ENCODE measurements around the gene VEGFD. TPM values are rescaled to one million over a fixed set of nuclear protein-coding genes. Genes with fewer than 3 reads are reported as not detected.

The VEGFD gene
- total and polyA plus RNA-seq, 11 donors, result 0.51 to 20.3 (median 3.6) TPM

- H3K27ac ChIP-seq, result no peak overlapping the region
- peak in 1 of 4 donors; percentile 12 for ATAC-seq
- intact Hi-C loops (cut with DNase I), result no loop called here
- H3K27me3 ChIP-seq, result peaks cover 0 to 19% (median 0%) of the 10 kb centered on the region in 9 donors
- DNase-seq, result no peak
- H3K4me3 ChIP-seq, result no peak overlapping the region
- H3K36me3 ChIP-seq, result peaks cover 0 to 6% (median 0%) of the 10 kb centered on the region in 9 donors
- WGBS, 4 donors, result 48 to 86% (median 66%) methylated on average over 3 of the region's 3 CpGs
- H3K4me1 ChIP-seq, result no peaks in the 10 kb centered on the region
- H3K9me3 ChIP-seq, result peaks cover 0 to 21% (median 2%) of the 10 kb centered on the region in 12 donors
- TF ChIP-seq POLR2A (IDR thresholded peaks at IDR 0.05), result no peak
- TF ChIP-seq, protein P1, sequence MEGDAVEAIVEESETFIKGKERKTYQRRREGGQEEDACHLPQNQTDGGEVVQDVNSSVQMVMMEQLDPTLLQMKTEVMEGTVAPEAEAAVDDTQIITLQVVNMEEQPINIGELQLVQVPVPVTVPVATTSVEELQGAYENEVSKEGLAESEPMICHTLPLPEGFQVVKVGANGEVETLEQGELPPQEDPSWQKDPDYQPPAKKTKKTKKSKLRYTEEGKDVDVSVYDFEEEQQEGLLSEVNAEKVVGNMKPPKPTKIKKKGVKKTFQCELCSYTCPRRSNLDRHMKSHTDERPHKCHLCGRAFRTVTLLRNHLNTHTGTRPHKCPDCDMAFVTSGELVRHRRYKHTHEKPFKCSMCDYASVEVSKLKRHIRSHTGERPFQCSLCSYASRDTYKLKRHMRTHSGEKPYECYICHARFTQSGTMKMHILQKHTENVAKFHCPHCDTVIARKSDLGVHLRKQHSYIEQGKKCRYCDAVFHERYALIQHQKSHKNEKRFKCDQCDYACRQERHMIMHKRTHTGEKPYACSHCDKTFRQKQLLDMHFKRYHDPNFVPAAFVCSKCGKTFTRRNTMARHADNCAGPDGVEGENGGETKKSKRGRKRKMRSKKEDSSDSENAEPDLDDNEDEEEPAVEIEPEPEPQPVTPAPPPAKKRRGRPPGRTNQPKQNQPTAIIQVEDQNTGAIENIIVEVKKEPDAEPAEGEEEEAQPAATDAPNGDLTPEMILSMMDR (IDR thresholded peaks at IDR 0.05), result no peak
These were observed 34.5 kb upstream of the VEGFD start for GRCh38 chrX:15418707-15419181.

DNA sequence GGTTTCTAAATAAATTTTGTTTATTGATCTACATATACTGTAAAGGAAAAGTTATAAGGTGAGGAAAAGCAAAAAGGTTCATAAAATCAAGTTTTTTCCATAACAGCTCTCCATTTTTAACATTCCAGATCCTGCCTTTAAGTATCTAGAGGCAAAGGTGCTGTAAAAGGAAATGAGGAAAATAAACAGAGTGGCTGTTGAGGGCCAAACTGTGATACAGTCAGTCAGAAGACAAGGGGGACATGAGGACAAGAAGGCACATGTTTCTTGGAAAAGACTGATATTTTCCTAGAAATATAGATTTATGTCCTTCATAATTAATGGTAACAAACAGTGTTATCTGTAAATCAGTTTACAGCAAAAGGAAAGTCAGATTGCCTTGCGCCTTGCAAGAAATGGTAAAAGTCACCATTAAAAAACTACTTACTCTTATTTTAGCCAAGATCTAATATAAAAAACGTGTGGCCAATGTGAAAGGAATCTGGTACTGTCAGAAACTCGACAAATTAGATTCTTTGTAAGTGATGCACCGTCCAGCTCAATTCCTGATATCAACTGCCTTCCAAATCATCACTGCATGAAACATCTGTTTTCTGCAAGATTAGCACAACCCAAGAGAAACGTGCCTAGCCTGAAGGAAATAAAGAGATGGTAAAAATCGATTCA lies 34.0 kb upstream of the VEGFD start:
- Histone ChIP-seq H3K4me1 (no peaks in the 10 kb centered on the region), H3K36me3 (peaks cover 0 to 6% (median 0%) of the 10 kb centered on the region in 9 donors), H3K27me3 (peaks cover 0 to 23% (median 0%) of the 10 kb centered on the region in 9 donors), H3K9me3 (peaks cover 0 to 18% (median 2%) of the 10 kb centered on the region in 12 donors), H3K27ac (peak overlapping the region in 1 of 12 donors; percentile 26), H3K4me3 (no peak overlapping the region)
- ATAC-seq, result peak in 1 of 4 donors; percentile 69
- 51 to 81% (median 64%) methylated on average over 6 of the region's 6 CpGs for WGBS, 4 donors
- no peak for DNase-seq
- TF ChIP-seq, protein P1 (IDR thresholded peaks at IDR 0.05), result no peak
- no peak for TF ChIP-seq POLR2A (IDR thresholded peaks at IDR 0.05)
- intact Hi-C loops (cut with DNase I), result no loop called here

- intact Hi-C loops (cut with DNase I), result no loop called here
- TF ChIP-seq POLR2A (IDR thresholded peaks at IDR 0.05), result no peak
- TF ChIP-seq, protein P1 (IDR thresholded peaks at IDR 0.05), result no peak
- WGBS, 4 donors, result 74 to 86% (median 81%) methylated on average over 10 of the region's 10 CpGs
- Histone ChIP-seq H3K9me3 (peaks cover 0 to 13% (median 2%) of the 10 kb centered on the region in 12 donors), H3K27me3 (peaks cover 0 to 23% (median 0%) of the 10 kb centered on the region in 9 donors), H3K4me3 (no peak overlapping the region), H3K4me1 (no peaks in the 10 kb centered on the region), H3K36me3 (peaks cover 0 to 6% (median 0%) of the 10 kb centered on the region in 9 donors), H3K27ac (no peak overlapping the region)
- no peak for ATAC-seq
- DNase-seq, result no peak
These were observed 32.1 kb upstream of the VEGFD start for GRCh38 chrX:15416133-15416993.

- no peak overlapping the region for H3K4me3 ChIP-seq
- peaks cover 0 to 4% (median 0%) of the 10 kb centered on the region in 9 donors for H3K36me3 ChIP-seq
- intact Hi-C loops (cut with DNase I), result no loop called here
- ATAC-seq, result no peak
- WGBS, 4 donors, result 64 to 85% (median 78%) methylated on average over 6 of the region's 6 CpGs
- peaks cover 0 to 13% (median 2%) of the 10 kb centered on the region in 12 donors for H3K9me3 ChIP-seq
- TF ChIP-seq, protein P1 (IDR thresholded peaks at IDR 0.05), result no peak
- TF ChIP-seq POLR2A (IDR thresholded peaks at IDR 0.05), result no peak
- H3K27ac ChIP-seq, result no peak overlapping the region
- peak in 1 of 5 donors; percentile 18 for DNase-seq
- H3K27me3 ChIP-seq, result peaks cover 0 to 32% (median 0%) of the 10 kb centered on the region in 9 donors
- no peaks in the 10 kb centered on the region for H3K4me1 ChIP-seq
These were observed 28.9 kb upstream of the VEGFD start for GRCh38 chrX:15413101-15413500.

Measured in heart left ventricle (tissue), 16 donors.